ENCODE data around the gene BOLA3. TPM values are rescaled to one million over a fixed set of nuclear protein-coding genes. Genes with fewer than 3 reads are reported as not detected.
"Not testable (repeated sequence)": the region's sequence is repeated elsewhere in the genome, so short reads cannot be mapped to it uniquely, and the experiment has no call there.

BOLA3 gene
- total RNA-seq, 1 donor from 2014 or later = 29.3 TPM

GRCh38 chr2:74137651-74138599 lies 9.8 kb downstream of the BOLA3 start:
- Mint-ChIP-seq H3K27ac (ENCODE audit: unreplicated experiment) (no peak overlapping the region), H3K4me1 (no peaks in the 10 kb centered on the region), H3K4me3 (no peak overlapping the region), H3K36me3 (ENCODE audit: low read depth) (peaks cover 7% of the 10 kb centered on the region), H3K27me3 (ENCODE audit: low read depth) (no peaks in the 10 kb centered on the region), H3K9me3 (no peaks in the 10 kb centered on the region)
- TF ChIP-seq CTCF (conservative IDR thresholded peaks at IDR 0.05) = no peak
- DNase-seq (ENCODE audit: low read depth, low spot score) = no peak

- H3K4me1 Mint-ChIP-seq = no peaks in the 10 kb centered on the region
- H3K27ac Mint-ChIP-seq (ENCODE audit: unreplicated experiment) = no peak overlapping the region
- peaks cover 5% of the 10 kb centered on the region for H3K36me3 Mint-ChIP-seq (ENCODE audit: low read depth)
- no peak for DNase-seq (ENCODE audit: low read depth, low spot score)
- no peaks in the 10 kb centered on the region for H3K27me3 Mint-ChIP-seq (ENCODE audit: low read depth)
- no peak for TF ChIP-seq CTCF (conservative IDR thresholded peaks at IDR 0.05)
- no peaks in the 10 kb centered on the region for H3K9me3 Mint-ChIP-seq
- no peak overlapping the region for H3K4me3 Mint-ChIP-seq
These were observed 15.8 kb downstream of the BOLA3 start for GRCh38 chr2:74131901-74132300.

GRCh38 chr2:74130211-74130995 lies 17.3 kb downstream of the BOLA3 start:
- Mint-ChIP-seq H3K27ac (ENCODE audit: unreplicated experiment) (no peak overlapping the region), H3K4me3 (no peak overlapping the region), H3K27me3 (ENCODE audit: low read depth) (no peaks in the 10 kb centered on the region), H3K36me3 (ENCODE audit: low read depth) (peaks cover 5% of the 10 kb centered on the region), H3K4me1 (no peaks in the 10 kb centered on the region), H3K9me3 (no peaks in the 10 kb centered on the region)
- no peak for DNase-seq (ENCODE audit: low read depth, low spot score)
- no peak for TF ChIP-seq CTCF (conservative IDR thresholded peaks at IDR 0.05)

GRCh38 chr2:74128206-74128605 lies 19.5 kb downstream of the BOLA3 start:
- Mint-ChIP-seq H3K36me3 (ENCODE audit: low read depth) (peaks cover 3% of the 10 kb centered on the region), H3K4me3 (no peak overlapping the region), H3K9me3 (no peaks in the 10 kb centered on the region), H3K27me3 (ENCODE audit: low read depth) (no peaks in the 10 kb centered on the region), H3K4me1 (no peaks in the 10 kb centered on the region), H3K27ac (ENCODE audit: unreplicated experiment) (no peak overlapping the region)
- DNase-seq (ENCODE audit: low read depth, low spot score) = no peak
- TF ChIP-seq CTCF (conservative IDR thresholded peaks at IDR 0.05) = peak; percentile 33

- H3K4me3 Mint-ChIP-seq; H3K27me3 Mint-ChIP-seq (ENCODE audit: low read depth); H3K4me1 Mint-ChIP-seq; H3K36me3 Mint-ChIP-seq (ENCODE audit: low read depth); DNase-seq (ENCODE audit: low read depth, low spot score); H3K9me3 Mint-ChIP-seq; H3K27ac Mint-ChIP-seq (ENCODE audit: unreplicated experiment): not testable (repeated sequence)
These were observed 23.8 kb downstream of the BOLA3 start for GRCh38 chr2:74123955-74124354.

GRCh38 chr2:74121846-74122245 lies 25.9 kb downstream of the BOLA3 start:
- H3K27me3 Mint-ChIP-seq (ENCODE audit: low read depth); H3K9me3 Mint-ChIP-seq; H3K4me3 Mint-ChIP-seq; DNase-seq (ENCODE audit: low read depth, low spot score); H3K27ac Mint-ChIP-seq (ENCODE audit: unreplicated experiment); H3K4me1 Mint-ChIP-seq; H3K36me3 Mint-ChIP-seq (ENCODE audit: low read depth): not testable (repeated sequence)
